ENCODE measurements around the gene MARK1. TPM values are rescaled to one million over a fixed set of nuclear protein-coding genes. Genes with fewer than 3 reads are reported as not detected.

Gene MARK1
- 9.8 TPM for total RNA-seq

GRCh38 chr1:220527908-220528678 is at the start of gene MARK1:
MARK1 (plus strand) TSS chr1:220528136; CDS start chr1:220528823, 687 bp downstream.
- ATAC-seq (peak; percentile 89), DNase-seq (ENCODE audit: low spot score) (peak; percentile 77)
- intact Hi-C loops (cut with DNase I) = no loop called here

- ATAC-seq (peak; percentile 75), DNase-seq (ENCODE audit: low spot score) (no peak)
These were observed 44.2 kb upstream of the MARK1 start for GRCh38 chr1:220483700-220484099.

GRCh38 chr1:220484135-220484534 is 43.8 kb upstream of the MARK1 start:
- no peak for DNase-seq (ENCODE audit: low spot score)
- intact Hi-C loops (cut with DNase I) = no loop called here
- peak; percentile 59 for ATAC-seq

More at GRCh38 chr1:220483700-220484099, 44.2 kb upstream of the MARK1 start:
- intact Hi-C loops (cut with DNase I) = no loop called here

GRCh38 chr1:220485131-220485530 is 42.8 kb upstream of the MARK1 start:
- ATAC-seq = no peak
- no peak for DNase-seq (ENCODE audit: low spot score)
- intact Hi-C loops (cut with DNase I) = no loop called here

- intact Hi-C loops (cut with DNase I) = no loop called here
- ATAC-seq (no peak), DNase-seq (ENCODE audit: low spot score) (no peak)
These were observed 42.1 kb upstream of the MARK1 start for GRCh38 chr1:220485791-220486190.

- ATAC-seq (no peak), DNase-seq (ENCODE audit: low spot score) (no peak)
- intact Hi-C loops (cut with DNase I) = no loop called here
These were observed 40.6 kb upstream of the MARK1 start for GRCh38 chr1:220487297-220487820.

- DNase-seq (ENCODE audit: low spot score) (no peak), ATAC-seq (no peak)
- intact Hi-C loops (cut with DNase I) = no loop called here
These were observed 36.0 kb upstream of the MARK1 start for GRCh38 chr1:220491891-220492290.

GRCh38 chr1:220497220-220497947 is 30.6 kb upstream of the MARK1 start:
- intact Hi-C loops (cut with DNase I) = no loop called here
- ATAC-seq (no peak), DNase-seq (ENCODE audit: low spot score) (no peak)

- intact Hi-C loops (cut with DNase I) = no loop called here
- ATAC-seq = no peak
- DNase-seq (ENCODE audit: low spot score) = no peak
These were observed 29.7 kb upstream of the MARK1 start for GRCh38 chr1:220498188-220498587.

GRCh38 chr1:220500372-220500771 is 27.6 kb upstream of the MARK1 start:
- DNase-seq (ENCODE audit: low spot score) = no peak
- ATAC-seq = no peak
- intact Hi-C loops (cut with DNase I) = no loop called here

GRCh38 chr1:220504329-220504728 is 23.6 kb upstream of the MARK1 start:
- no peak for DNase-seq (ENCODE audit: low spot score)
- intact Hi-C loops (cut with DNase I) = no loop called here
- ATAC-seq = no peak

GRCh38 chr1:220507085-220507484 is 20.9 kb upstream of the MARK1 start:
- ATAC-seq = no peak
- no peak for DNase-seq (ENCODE audit: low spot score)
- intact Hi-C loops (cut with DNase I) = no loop called here

- intact Hi-C loops (cut with DNase I) = no loop called here
- no peak for ATAC-seq
- no peak for DNase-seq (ENCODE audit: low spot score)
These were observed 16.8 kb upstream of the MARK1 start for GRCh38 chr1:220511179-220511578.

GRCh38 chr1:220511785-220512184 is 16.2 kb upstream of the MARK1 start:
- DNase-seq (ENCODE audit: low spot score) = no peak
- intact Hi-C loops (cut with DNase I) = no loop called here
- no peak for ATAC-seq

GRCh38 chr1:220513834-220514233 is 14.1 kb upstream of the MARK1 start:
- DNase-seq (ENCODE audit: low spot score) = no peak
- ATAC-seq = no peak
- intact Hi-C loops (cut with DNase I) = no loop called here

GRCh38 chr1:220514256-220514655 is 13.7 kb upstream of the MARK1 start:
- ATAC-seq = no peak
- DNase-seq (ENCODE audit: low spot score) = no peak
- intact Hi-C loops (cut with DNase I) = no loop called here

- intact Hi-C loops (cut with DNase I) = no loop called here
- DNase-seq (ENCODE audit: low spot score) = no peak
These were observed 11.8 kb upstream of the MARK1 start for GRCh38 chr1:220516014-220516721.

GRCh38 chr1:220516722-220517042 is 11.3 kb upstream of the MARK1 start:
- intact Hi-C loops (cut with DNase I) = no loop called here
- no peak for DNase-seq (ENCODE audit: low spot score)
- no peak for ATAC-seq

More at GRCh38 chr1:220516014-220516721, 11.8 kb upstream of the MARK1 start:
- ATAC-seq = no peak

GRCh38 chr1:220521778-220522177 is 6.2 kb upstream of the MARK1 start:
- DNase-seq (ENCODE audit: low spot score) = no peak
- ATAC-seq = no peak
- intact Hi-C loops (cut with DNase I) = no loop called here

- no peak for ATAC-seq
- DNase-seq (ENCODE audit: low spot score) = no peak
- intact Hi-C loops (cut with DNase I) = no loop called here
These were observed 1.6 kb upstream of the MARK1 start for GRCh38 chr1:220526294-220526693.
